AG10803 (cell line): ENCODE measurements around the gene KDM1B.

Experiments used
- DNase-seq: peaks from one replicate; pipeline ENCODE4 v3.0.0; 2010; ENCODE audit warnings: low read depth
- H3K4me3 ChIP-seq: 2 replicates; pipeline ENCODE4 v1.5.1; 2011; ENCODE audit warnings: mild to moderate bottlenecking, low read length, control low read depth
- TF ChIP-seq, protein P1 (sequence below): conservative IDR thresholded peaks from 2 replicates; pipeline ENCODE4 v1.5.1; 2011; ENCODE audit warnings: mild to moderate bottlenecking, low read length, control low read depth, inconsistent platforms

The KDM1B gene

DNA sequence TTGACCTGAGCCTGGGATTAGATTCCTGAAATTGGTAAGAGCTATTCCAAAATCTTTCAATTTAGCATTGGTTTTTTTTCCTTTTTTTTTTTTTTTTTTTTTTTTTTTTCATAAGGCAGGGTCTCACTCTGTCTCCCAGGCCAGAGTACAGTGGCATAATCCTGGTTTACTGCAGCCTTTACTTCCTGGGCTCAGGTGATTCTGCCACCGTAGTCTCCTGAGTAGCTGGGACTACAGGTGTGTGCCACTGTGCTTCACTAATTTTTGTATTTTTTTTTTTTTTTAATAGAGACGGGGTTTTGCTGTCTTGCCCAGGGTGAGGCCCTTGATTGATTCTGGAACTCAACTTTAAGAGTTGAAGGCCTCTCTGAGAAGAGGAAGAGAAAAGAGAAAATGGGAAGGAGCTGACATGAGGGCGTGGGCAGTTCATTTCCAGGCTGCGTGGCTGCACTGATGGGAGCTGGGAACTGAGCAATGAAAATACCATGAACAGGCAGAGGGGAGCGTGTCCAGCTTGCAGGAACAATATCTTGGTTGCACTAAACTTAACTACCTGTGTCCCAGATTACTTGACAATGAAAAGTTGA lies 24.6 kb downstream of the KDM1B start:
- H3K4me3 ChIP-seq = no peak overlapping the region
- no peak for DNase-seq
- TF ChIP-seq, protein P1, sequence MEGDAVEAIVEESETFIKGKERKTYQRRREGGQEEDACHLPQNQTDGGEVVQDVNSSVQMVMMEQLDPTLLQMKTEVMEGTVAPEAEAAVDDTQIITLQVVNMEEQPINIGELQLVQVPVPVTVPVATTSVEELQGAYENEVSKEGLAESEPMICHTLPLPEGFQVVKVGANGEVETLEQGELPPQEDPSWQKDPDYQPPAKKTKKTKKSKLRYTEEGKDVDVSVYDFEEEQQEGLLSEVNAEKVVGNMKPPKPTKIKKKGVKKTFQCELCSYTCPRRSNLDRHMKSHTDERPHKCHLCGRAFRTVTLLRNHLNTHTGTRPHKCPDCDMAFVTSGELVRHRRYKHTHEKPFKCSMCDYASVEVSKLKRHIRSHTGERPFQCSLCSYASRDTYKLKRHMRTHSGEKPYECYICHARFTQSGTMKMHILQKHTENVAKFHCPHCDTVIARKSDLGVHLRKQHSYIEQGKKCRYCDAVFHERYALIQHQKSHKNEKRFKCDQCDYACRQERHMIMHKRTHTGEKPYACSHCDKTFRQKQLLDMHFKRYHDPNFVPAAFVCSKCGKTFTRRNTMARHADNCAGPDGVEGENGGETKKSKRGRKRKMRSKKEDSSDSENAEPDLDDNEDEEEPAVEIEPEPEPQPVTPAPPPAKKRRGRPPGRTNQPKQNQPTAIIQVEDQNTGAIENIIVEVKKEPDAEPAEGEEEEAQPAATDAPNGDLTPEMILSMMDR = no peak

DNA sequence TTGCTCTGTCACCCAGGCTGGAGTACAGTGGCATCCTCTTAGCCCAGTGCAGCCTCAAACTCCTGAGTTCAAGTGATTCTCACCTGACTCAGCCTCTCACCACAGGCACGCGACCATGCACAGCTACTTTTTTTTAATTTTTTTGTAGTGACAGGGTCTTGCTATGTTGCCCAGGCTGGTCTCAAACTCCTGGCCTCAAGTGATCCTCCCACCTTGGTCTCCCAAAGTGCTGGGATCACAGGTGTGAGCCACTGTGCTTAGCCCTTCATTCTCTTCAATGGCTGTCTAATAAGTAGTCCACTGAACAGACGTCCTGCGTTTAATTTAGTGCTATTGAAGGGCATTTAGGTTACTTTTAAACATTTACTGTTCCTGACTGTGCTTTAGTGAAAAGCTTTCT lies 27.3 kb downstream of the KDM1B start:
- no peak overlapping the region for H3K4me3 ChIP-seq
- no peak for DNase-seq
- TF ChIP-seq, protein P1 = no peak

DNA sequence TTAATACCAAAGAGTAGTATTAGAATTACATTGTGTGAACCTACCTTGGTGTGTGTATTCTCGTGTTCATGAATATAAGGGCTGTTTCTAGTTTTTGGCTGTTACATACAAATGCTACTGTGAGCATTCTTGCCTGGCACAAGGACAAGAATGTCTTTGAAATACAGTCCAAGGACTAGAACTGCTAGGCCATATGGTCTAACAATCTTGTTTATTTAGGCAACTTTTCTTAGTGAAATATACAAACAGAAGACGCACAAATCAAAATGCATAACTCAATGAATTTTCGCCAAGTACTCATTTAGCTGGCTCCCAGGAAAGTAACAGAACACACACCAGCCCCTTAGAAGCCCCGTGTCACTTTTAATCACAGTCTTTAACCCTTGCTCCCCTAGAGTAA lies 28.5 kb downstream of the KDM1B start:
- TF ChIP-seq, protein P1 = no peak
- peak; percentile 48 for DNase-seq

DNA sequence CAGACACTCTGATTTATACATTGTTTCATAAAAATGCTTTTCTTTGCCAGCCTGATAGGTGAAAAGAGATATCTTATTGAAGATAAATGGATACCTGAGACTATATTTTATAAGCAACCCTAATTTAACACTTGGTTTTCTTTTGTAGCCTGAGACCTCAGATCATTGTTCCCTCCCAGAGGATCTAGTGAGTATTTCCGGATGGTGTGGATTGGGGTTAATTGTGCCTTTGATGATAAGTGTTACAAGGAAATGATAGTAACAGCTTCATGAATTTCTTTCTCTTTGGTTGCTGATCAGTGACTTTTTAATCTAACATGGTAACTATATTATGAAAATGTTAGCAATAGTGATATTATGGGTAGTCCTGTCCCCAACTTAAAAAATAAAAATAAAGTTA lies 30.4 kb downstream of the KDM1B start:
- no peak overlapping the region for H3K4me3 ChIP-seq
- TF ChIP-seq, protein P1 = no peak
- DNase-seq = no peak

More for the DNA sequence above, 28.5 kb downstream of the KDM1B start:
- H3K4me3 ChIP-seq = no peak overlapping the region

DNA sequence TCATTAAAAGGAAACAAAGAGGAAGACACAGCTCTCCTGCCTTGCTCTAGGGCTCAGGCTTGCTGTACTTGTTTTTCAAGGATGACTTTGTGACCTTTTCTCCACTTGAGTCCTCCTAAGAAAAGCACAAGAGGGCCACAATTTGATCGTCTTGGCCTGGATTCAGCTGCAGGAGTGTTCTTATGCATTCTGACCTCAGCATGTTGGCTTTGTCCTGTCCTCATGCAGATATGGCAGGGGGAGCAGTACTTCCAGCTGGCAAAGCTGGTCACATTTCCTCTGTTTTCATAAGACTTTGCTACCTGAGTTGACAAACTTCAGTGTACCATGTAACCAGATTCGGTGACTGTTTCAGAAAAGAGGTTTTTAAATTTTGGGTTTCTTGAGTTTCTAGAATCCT lies 30.8 kb downstream of the KDM1B start:
- no peak overlapping the region for H3K4me3 ChIP-seq
- no peak for DNase-seq
- TF ChIP-seq, protein P1 = no peak

DNA sequence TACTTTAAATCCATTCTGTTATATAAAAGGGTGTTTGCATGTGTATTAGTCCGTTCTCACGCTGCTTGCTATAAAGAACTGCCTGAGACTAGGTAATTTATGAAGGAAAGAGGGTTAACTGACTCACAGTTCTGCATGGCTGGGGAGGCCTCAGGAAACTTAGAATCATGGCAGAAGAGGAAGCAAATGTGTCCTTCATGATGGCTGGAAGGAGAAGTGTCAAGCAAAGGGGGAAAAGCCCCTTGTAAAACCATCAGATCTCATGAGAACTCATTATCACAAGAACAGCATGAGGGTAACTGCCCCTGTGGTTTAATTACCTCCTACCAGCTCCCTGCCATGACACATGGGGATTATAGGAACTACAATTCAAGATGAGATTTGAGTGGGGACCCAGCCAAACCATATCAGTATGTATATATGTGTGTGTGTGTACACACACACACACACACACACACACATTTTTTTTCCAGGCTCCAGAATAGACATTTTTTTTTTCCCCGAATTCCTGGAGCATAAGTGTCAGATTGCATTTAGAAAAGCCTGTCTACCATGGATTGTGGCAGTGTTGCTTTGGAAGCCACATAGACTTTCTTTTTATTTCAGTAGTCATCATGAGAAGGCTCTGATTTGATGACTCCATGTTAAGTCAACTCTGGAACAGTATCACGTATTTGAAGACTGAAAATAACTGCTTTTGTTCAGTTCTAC lies 31.5 kb downstream of the KDM1B start:
- TF ChIP-seq, protein P1 = no peak
- DNase-seq = no peak
- no peak overlapping the region for H3K4me3 ChIP-seq

DNA sequence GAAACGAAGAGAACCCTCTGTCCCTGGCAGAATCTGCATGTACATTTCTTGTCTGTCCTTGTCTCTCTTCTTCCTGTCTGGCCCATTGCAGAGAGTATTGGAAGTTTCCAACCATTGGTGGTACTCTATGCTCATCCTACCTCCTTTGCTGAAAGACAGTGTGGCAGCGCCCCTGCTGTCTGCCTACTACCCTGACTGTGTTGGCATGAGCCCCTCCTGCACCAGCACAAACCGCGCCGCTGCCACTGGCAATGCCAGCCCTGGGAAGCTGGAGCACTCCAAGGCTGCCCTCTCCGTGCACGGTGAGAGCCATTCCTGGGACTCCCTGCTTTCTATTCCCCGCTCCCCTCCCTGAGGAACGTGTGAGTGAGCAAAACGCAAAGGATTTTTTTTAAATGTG lies 32.5 kb downstream of the KDM1B start:
- no peak for DNase-seq
- TF ChIP-seq, protein P1 = no peak
- H3K4me3 ChIP-seq = no peak overlapping the region
